GM06990 (cell line): ENCODE data around the gene NKAIN4.

ENCODE experiments used
- DNase-seq: peaks from one replicate; pipeline ENCODE4 v3.0.0-alpha.2; 2011; ENCODE audit not compliant: insufficient read length; ENCODE audit errors: extremely low read depth
- H3K27me3 ChIP-seq: replicated peaks from 2 replicates; pipeline ENCODE4 v1.6.0; 2011; ENCODE audit warnings: low read length; ENCODE audit not compliant: control insufficient read depth, insufficient read depth
- H3K36me3 ChIP-seq: 2 replicates; pipeline ENCODE4 v1.5.1; 2011; ENCODE audit warnings: low read length; ENCODE audit not compliant: control insufficient read depth, insufficient read depth
- H3K4me3 ChIP-seq: replicated peaks from 2 replicates; pipeline ENCODE4 v1.5.1; 2011; ENCODE audit warnings: low read depth, mild to moderate bottlenecking, control low read depth, low read length
- CTCF ChIP-seq: IDR thresholded peaks from 2 replicates; pipeline ENCODE4 v1.5.1; 2011; ENCODE audit warnings: low read length, control low read depth, mild to moderate bottlenecking, inconsistent platforms; ENCODE audit not compliant: insufficient read depth, poor library complexity, severe bottlenecking

Gene NKAIN4

GRCh38 chr20:63191400-63191799 is 62.9 kb downstream of the NKAIN4 start:
- DNase-seq = no peak

GRCh38 chr20:63190828-63191227 is 63.4 kb downstream of the NKAIN4 start:
- no peaks in the 10 kb centered on the region for H3K27me3 ChIP-seq
- peaks cover 1% of the 10 kb centered on the region for H3K36me3 ChIP-seq
- no peak for DNase-seq
- TF ChIP-seq CTCF = no peak
- H3K4me3 ChIP-seq = no peak overlapping the region

More at GRCh38 chr20:63191400-63191799, 62.9 kb downstream of the NKAIN4 start:
- H3K36me3 ChIP-seq = peaks cover 1% of the 10 kb centered on the region
- no peak overlapping the region for H3K4me3 ChIP-seq
- TF ChIP-seq CTCF = no peak
- H3K27me3 ChIP-seq = no peaks in the 10 kb centered on the region
